ENCODE results near the gene CDC42BPG. TPM values are rescaled to one million over a fixed set of nuclear protein-coding genes. Genes with fewer than 3 reads are reported as not detected.

CDC42BPG gene
- polyA plus RNA-seq, 1 donor from 2014 or later = not detected

GRCh38 chr11:64827451-64827839, 17.0 kb downstream of the CDC42BPG start:
- Histone ChIP-seq H3K79me2 (replicated peaks; ENCODE audit: insufficient read depth, low read length) (no peaks in the 10 kb centered on the region), H3K4me3 (ENCODE audit: low read length) (no peak overlapping the region), H3K27ac (ENCODE audit: low read length) (no peak overlapping the region), H3K4me2 (ENCODE audit: low read length) (no peak overlapping the region), H3K9ac (ENCODE audit: low read length) (no peak overlapping the region), H2AFZ (ENCODE audit: low read depth, low read length) (no peak overlapping the region), H4K20me1 (ENCODE audit: insufficient read depth) (no peaks in the 10 kb centered on the region), H3F3A (ENCODE audit: insufficient read depth, low read length, poor library complexity, severe bottlenecking) (no peaks in the 10 kb centered on the region), H3K9me2 (ENCODE audit: insufficient read depth, low read length) (no peaks in the 10 kb centered on the region), H3K27me3 (ENCODE audit: insufficient read depth, low read depth, low read length) (no peaks in the 10 kb centered on the region), H3K36me3 (ENCODE audit: insufficient read depth, low read length) (no peaks in the 10 kb centered on the region), H3K9me3 (ENCODE audit: low read length) (no peaks in the 10 kb centered on the region)
- TF ChIP-seq, protein P1, sequence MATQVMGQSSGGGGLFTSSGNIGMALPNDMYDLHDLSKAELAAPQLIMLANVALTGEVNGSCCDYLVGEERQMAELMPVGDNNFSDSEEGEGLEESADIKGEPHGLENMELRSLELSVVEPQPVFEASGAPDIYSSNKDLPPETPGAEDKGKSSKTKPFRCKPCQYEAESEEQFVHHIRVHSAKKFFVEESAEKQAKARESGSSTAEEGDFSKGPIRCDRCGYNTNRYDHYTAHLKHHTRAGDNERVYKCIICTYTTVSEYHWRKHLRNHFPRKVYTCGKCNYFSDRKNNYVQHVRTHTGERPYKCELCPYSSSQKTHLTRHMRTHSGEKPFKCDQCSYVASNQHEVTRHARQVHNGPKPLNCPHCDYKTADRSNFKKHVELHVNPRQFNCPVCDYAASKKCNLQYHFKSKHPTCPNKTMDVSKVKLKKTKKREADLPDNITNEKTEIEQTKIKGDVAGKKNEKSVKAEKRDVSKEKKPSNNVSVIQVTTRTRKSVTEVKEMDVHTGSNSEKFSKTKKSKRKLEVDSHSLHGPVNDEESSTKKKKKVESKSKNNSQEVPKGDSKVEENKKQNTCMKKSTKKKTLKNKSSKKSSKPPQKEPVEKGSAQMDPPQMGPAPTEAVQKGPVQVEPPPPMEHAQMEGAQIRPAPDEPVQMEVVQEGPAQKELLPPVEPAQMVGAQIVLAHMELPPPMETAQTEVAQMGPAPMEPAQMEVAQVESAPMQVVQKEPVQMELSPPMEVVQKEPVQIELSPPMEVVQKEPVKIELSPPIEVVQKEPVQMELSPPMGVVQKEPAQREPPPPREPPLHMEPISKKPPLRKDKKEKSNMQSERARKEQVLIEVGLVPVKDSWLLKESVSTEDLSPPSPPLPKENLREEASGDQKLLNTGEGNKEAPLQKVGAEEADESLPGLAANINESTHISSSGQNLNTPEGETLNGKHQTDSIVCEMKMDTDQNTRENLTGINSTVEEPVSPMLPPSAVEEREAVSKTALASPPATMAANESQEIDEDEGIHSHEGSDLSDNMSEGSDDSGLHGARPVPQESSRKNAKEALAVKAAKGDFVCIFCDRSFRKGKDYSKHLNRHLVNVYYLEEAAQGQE (IDR thresholded peaks at IDR 0.05; ENCODE audit: borderline replicate concordance) = no peak
- TF ChIP-seq CTCF (IDR thresholded peaks at IDR 0.05; ENCODE audit: poor library complexity, severe bottlenecking) = no peak
- no peak for TF ChIP-seq TAF1 (IDR thresholded peaks at IDR 0.05; ENCODE audit: low read depth)
- TF ChIP-seq POLR2AphosphoS5 (IDR thresholded peaks at IDR 0.05) = no peak
- no peak for TF ChIP-seq MXI1 (conservative IDR thresholded peaks at IDR 0.05; ENCODE audit: poor library complexity, severe bottlenecking)
- TF ChIP-seq SMC3 (conservative IDR thresholded peaks at IDR 0.05; ENCODE audit: poor library complexity) = no peak
- no peak for TF ChIP-seq EP300 (conservative IDR thresholded peaks at IDR 0.05; ENCODE audit: poor library complexity, severe bottlenecking)
- TF ChIP-seq EZH2 (IDR thresholded peaks at IDR 0.05; ENCODE audit: borderline replicate concordance, insufficient read depth, low read length, poor library complexity, severe bottlenecking) = no peak
- TF ChIP-seq RAD21 (conservative IDR thresholded peaks at IDR 0.05) = no peak

- TF ChIP-seq, protein P1 (IDR thresholded peaks at IDR 0.05; ENCODE audit: borderline replicate concordance) = no peak
- Histone ChIP-seq H2AFZ (ENCODE audit: low read depth, low read length) (no peak overlapping the region), H3K9me3 (ENCODE audit: low read length) (no peaks in the 10 kb centered on the region), H3F3A (ENCODE audit: insufficient read depth, low read length, poor library complexity, severe bottlenecking) (no peaks in the 10 kb centered on the region), H3K4me2 (ENCODE audit: low read length) (no peak overlapping the region), H3K4me3 (ENCODE audit: low read length) (no peak overlapping the region), H3K27ac (ENCODE audit: low read length) (no peak overlapping the region), H3K79me2 (replicated peaks; ENCODE audit: insufficient read depth, low read length) (no peaks in the 10 kb centered on the region), H4K20me1 (ENCODE audit: insufficient read depth) (no peaks in the 10 kb centered on the region), H3K9me2 (ENCODE audit: insufficient read depth, low read length) (no peaks in the 10 kb centered on the region), H3K36me3 (ENCODE audit: insufficient read depth, low read length) (no peaks in the 10 kb centered on the region), H3K27me3 (ENCODE audit: insufficient read depth, low read depth, low read length) (no peaks in the 10 kb centered on the region), H3K9ac (ENCODE audit: low read length) (no peak overlapping the region)
Observed at GRCh38 chr11:64826578-64827450, 17.6 kb downstream of the CDC42BPG start.
